DND-41 (cell line): ENCODE measurements around the gene PRKCA.

Experiments used
- ATAC-seq: fragments of 200-7000 bp; cut with Tn5 transposase; 3 replicates; pipeline ENCODE4 v1.9.1; 2021; ENCODE audit warnings: low read depth; ENCODE audit not compliant: insufficient read depth
- DNase-seq: peaks from one replicate; pipeline ENCODE4 v3.0.0-alpha.2; 2020
- H2AFZ ChIP-seq: 2 replicates; pipeline ENCODE4 v1.6.0; 2012; ENCODE audit warnings: low read depth, low read length
- H3K27ac ChIP-seq: 2 replicates; pipeline ENCODE4 v1.5.1; 2012; ENCODE audit warnings: low read length, inconsistent platforms
- H3K27me3 ChIP-seq: fragments of 200-600 bp; sonication (generic); 2 replicates; pipeline ENCODE4 v1.6.0; 2012; ENCODE audit warnings: low read length, mild to moderate bottlenecking, inconsistent platforms; ENCODE audit not compliant: insufficient read depth, poor library complexity
- H3K36me3 ChIP-seq: 2 replicates; pipeline ENCODE4 v1.5.1; 2012; ENCODE audit warnings: low read length, inconsistent platforms; ENCODE audit not compliant: insufficient read depth
- H3K4me1 ChIP-seq: 2 replicates; pipeline ENCODE4 v1.5.1; 2012; ENCODE audit warnings: mild to moderate bottlenecking, low read length; ENCODE audit not compliant: insufficient read depth
- H3K4me2 ChIP-seq: 2 replicates; pipeline ENCODE4 v1.6.0; 2012; ENCODE audit warnings: mild to moderate bottlenecking, moderate library complexity, low read length, inconsistent platforms; ENCODE audit not compliant: insufficient read depth
- H3K4me3 ChIP-seq, 2 experiments: fragments of 200-600 bp in 1 of 2; shearing (Covaris generic) in 1 of 2; 2 replicates each; pipeline ENCODE4 v1.5.1; 2012 to 2016; ENCODE audit warnings: inconsistent platforms in 2 of 2, low read length in 2 of 2, mild to moderate bottlenecking in 2 of 2, low read depth in 1 of 2, moderate library complexity in 1 of 2
- H3K79me2 ChIP-seq: 2 replicates; pipeline ENCODE4 v1.6.0; 2012; ENCODE audit warnings: low read length, inconsistent platforms; ENCODE audit not compliant: insufficient read depth
- H3K9ac ChIP-seq: 2 replicates; pipeline ENCODE4 v1.6.0; 2012; ENCODE audit warnings: low read depth, mild to moderate bottlenecking, inconsistent platforms, low read length, moderate library complexity
- H3K9me3 ChIP-seq: 2 replicates; pipeline ENCODE4 v1.5.1; 2012; ENCODE audit warnings: low read length, moderate library complexity, mild to moderate bottlenecking, inconsistent platforms; ENCODE audit not compliant: insufficient read depth, severe bottlenecking
- H4K20me1 ChIP-seq: 2 replicates; pipeline ENCODE4 v1.6.0; 2012; ENCODE audit warnings: low read length; ENCODE audit not compliant: insufficient read depth
- CTCF ChIP-seq: IDR thresholded peaks from 2 replicates; pipeline ENCODE4 v1.5.1; 2012; ENCODE audit warnings: borderline replicate concordance, low read length, moderate library complexity, mild to moderate bottlenecking; ENCODE audit not compliant: poor library complexity, severe bottlenecking; ENCODE audit errors: extremely low read depth
- EZH2 ChIP-seq: IDR thresholded peaks from 3 replicates; pipeline ENCODE4 v1.6.1; 2012; ENCODE audit warnings: borderline replicate concordance, low read depth, mild to moderate bottlenecking, moderate library complexity, low read length, inconsistent platforms; ENCODE audit not compliant: severe bottlenecking

The PRKCA gene

GRCh38 chr17:66555605-66556004 lies 253.2 kb downstream of the PRKCA start:
- no peaks in the 10 kb centered on the region for H3K27me3 ChIP-seq
- no peak overlapping the region for H2AFZ ChIP-seq
- TF ChIP-seq CTCF, result no peak
- no peak for TF ChIP-seq EZH2
- no peak overlapping the region for H3K4me2 ChIP-seq
- DNase-seq (no peak), ATAC-seq (no peak)
- H3K36me3 ChIP-seq, result no peaks in the 10 kb centered on the region
- no peaks in the 10 kb centered on the region for H3K9me3 ChIP-seq
- no peaks in the 10 kb centered on the region for H3K4me1 ChIP-seq
- H3K4me3 ChIP-seq, result no peak overlapping the region
- no peaks in the 10 kb centered on the region; the same call in 1 of the 2 replicates for H4K20me1 ChIP-seq
- 0 out of 2 replicates have a peak, but pooled peaks cover 8% of the 10 kb centered on the region for H3K79me2 ChIP-seq
- H3K9ac ChIP-seq, result no peak overlapping the region
- H3K27ac ChIP-seq, result no peak overlapping the region

GRCh38 chr17:66557200-66557599 lies 254.8 kb downstream of the PRKCA start:
- ATAC-seq (no peak), DNase-seq (no peak)
- Histone ChIP-seq H3K9me3 (no peaks in the 10 kb centered on the region), H3K4me3 (no peak overlapping the region), H3K4me1 (no peaks in the 10 kb centered on the region), H3K27me3 (no peaks in the 10 kb centered on the region), H2AFZ (no peak overlapping the region), H3K36me3 (no peaks in the 10 kb centered on the region), H4K20me1 (no peaks in the 10 kb centered on the region; the same call in 1 of the 2 replicates), H3K9ac (no peak overlapping the region), H3K27ac (no peak overlapping the region), H3K79me2 (peaks cover 4% of the 10 kb centered on the region; the same call in 1 of the 2 replicates), H3K4me2 (no peak overlapping the region)
- TF ChIP-seq CTCF, result no peak
- TF ChIP-seq EZH2, result no peak

- Histone ChIP-seq H3K36me3 (no peaks in the 10 kb centered on the region), H3K9me3 (no peaks in the 10 kb centered on the region), H3K79me2 (peaks cover 4% of the 10 kb centered on the region; the same call in 1 of the 2 replicates), H3K27ac (no peak overlapping the region), H3K27me3 (no peaks in the 10 kb centered on the region), H3K4me2 (no peak overlapping the region), H3K4me1 (no peaks in the 10 kb centered on the region), H3K4me3 (no peak overlapping the region), H2AFZ (no peak overlapping the region), H4K20me1 (no peaks in the 10 kb centered on the region), H3K9ac (no peak overlapping the region)
- DNase-seq, result no peak
- TF ChIP-seq CTCF (no peak), EZH2 (no peak)
- no peak for ATAC-seq
Observed at GRCh38 chr17:66557886-66558285, 255.5 kb downstream of the PRKCA start.

- Histone ChIP-seq H3K4me2 (no peak overlapping the region), H3K36me3 (no peaks in the 10 kb centered on the region), H3K4me3 (no peak overlapping the region), H4K20me1 (no peaks in the 10 kb centered on the region), H3K79me2 (peaks cover 4% of the 10 kb centered on the region; the same call in 1 of the 2 replicates), H3K9ac (no peak overlapping the region), H2AFZ (no peak overlapping the region), H3K27me3 (no peaks in the 10 kb centered on the region), H3K27ac (no peak overlapping the region), H3K9me3 (no peaks in the 10 kb centered on the region), H3K4me1 (peaks cover 1% of the 10 kb centered on the region; the same call in 1 of the 2 replicates)
- ATAC-seq, result no peak
- DNase-seq, result no peak
- TF ChIP-seq EZH2 (no peak), CTCF (no peak)
Observed at GRCh38 chr17:66560691-66561090, 258.3 kb downstream of the PRKCA start.
